Thyroid gland (tissue), 4 donors: ENCODE measurements around the gene TXNL4A. TPM values are rescaled to one million over a fixed set of nuclear protein-coding genes. Genes with fewer than 3 reads are reported as not detected.
A peak's percentile ranks its signal among the peaks of the same experiment; 100 is the strongest.

Experiments used
- DNase-seq, 2 donors: peaks; one replicate each; pipeline ENCODE4 v3.0.0-alpha.2; 2019
- H3K27ac ChIP-seq, 3 donors: fragments of 200-600 bp; sonication (generic); 1 replicate in 2 of 3; 2 replicates in 1 of 3; pipeline ENCODE4 v1.5.1; 2016 to 2019; ENCODE audit warnings: mild to moderate bottlenecking in 1 of 3, moderate library complexity in 1 of 3
- H3K27me3 ChIP-seq: fragments of 200-600 bp; sonication (generic); one replicate; pipeline ENCODE4 v1.5.1; 2019
- H3K36me3 ChIP-seq, 2 donors: fragments of 200-600 bp; sonication (generic); one replicate each; pipeline ENCODE4 v1.5.1; 2016 to 2019
- H3K4me1 ChIP-seq, 2 donors: fragments of 200-600 bp; sonication (generic); one replicate each; pipeline ENCODE4 v1.5.1; 2017 to 2019
- H3K4me3 ChIP-seq, 3 donors: fragments of 200-600 bp; sonication (generic); replicated peaks in 1 of 3; 1 replicate in 2 of 3; 2 replicates in 1 of 3; pipeline ENCODE4 v1.5.1; 2016; ENCODE audit warnings: mild to moderate bottlenecking in 1 of 3
- H3K9me3 ChIP-seq: fragments of 200-600 bp; sonication (generic); one replicate; pipeline ENCODE4 v1.5.1; 2017
- POLR2A ChIP-seq, 2 donors: fragments of 450-650 bp; IDR thresholded peaks; one replicate each; pipeline ENCODE4 v1.6.1; 2017; ENCODE audit warnings: antibody characterized with exemption in 2 of 2, mild to moderate bottlenecking in 2 of 2, moderate library complexity in 1 of 2
- WGBS, 2 donors: methylation state at CpG; one replicate each; pipeline ENCODE4 v1.1.5; 2017; 5-methylcytosine and 5-hydroxymethylcytosine counted together
- intact Hi-C: fragments of 100-400 bp; cut with DNase I; formaldehyde crosslinking; loops from one replicate; pipeline ENCODE4 v1.15.1; 2023
- total RNA-seq, 4 donors: library from RNA; depleted of rRNA; stranded (reverse); fragments of >200 nt; gene quantifications; one replicate each; pipeline ENCODE4 v1.2.3, GENCODE V29; 2016
- TF ChIP-seq, protein P1 (sequence below), 6 experiments: fragments of 200-600 bp in 3 of 6; fragments of 450-650 bp in 3 of 6; sonication (generic) in 3 of 6; IDR thresholded peaks; one replicate each; pipeline ENCODE4 v1.5.1; 2016 to 2019; ENCODE audit warnings: antibody characterized with exemption in 6 of 6, mild to moderate bottlenecking in 2 of 6, inconsistent platforms in 1 of 6, moderate library complexity in 1 of 6

TXNL4A gene
- total RNA-seq, 4 donors from 2014 or later, result 22.9 to 37.4 (median 30.2) TPM

- H3K27ac ChIP-seq, result peak overlapping the region in 2 of 3 donors; percentile 19 to 94
Measured at GRCh38 chr18:79934311-79935097, 53.9 kb downstream of the TXNL4A start.

GRCh38 chr18:79933765-79934164 lies 54.6 kb downstream of the TXNL4A start:
- Histone ChIP-seq H3K27me3 (no peaks in the 10 kb centered on the region), H3K4me3 (no peak overlapping the region), H3K36me3 (peaks cover 5 to 8% of the 10 kb centered on the region in 2 donors), H3K4me1 (peaks cover 34 to 41% of the 10 kb centered on the region in 2 donors), H3K9me3 (no peaks in the 10 kb centered on the region), H3K27ac (no peak overlapping the region)
- no peak for DNase-seq
- 86 to 94% methylated on average over 10 of the region's 10 CpGs for WGBS, 2 donors
- intact Hi-C loops, result no loop called here
- no peak for TF ChIP-seq POLR2A (IDR thresholded peaks at IDR 0.05)
- TF ChIP-seq, protein P1, sequence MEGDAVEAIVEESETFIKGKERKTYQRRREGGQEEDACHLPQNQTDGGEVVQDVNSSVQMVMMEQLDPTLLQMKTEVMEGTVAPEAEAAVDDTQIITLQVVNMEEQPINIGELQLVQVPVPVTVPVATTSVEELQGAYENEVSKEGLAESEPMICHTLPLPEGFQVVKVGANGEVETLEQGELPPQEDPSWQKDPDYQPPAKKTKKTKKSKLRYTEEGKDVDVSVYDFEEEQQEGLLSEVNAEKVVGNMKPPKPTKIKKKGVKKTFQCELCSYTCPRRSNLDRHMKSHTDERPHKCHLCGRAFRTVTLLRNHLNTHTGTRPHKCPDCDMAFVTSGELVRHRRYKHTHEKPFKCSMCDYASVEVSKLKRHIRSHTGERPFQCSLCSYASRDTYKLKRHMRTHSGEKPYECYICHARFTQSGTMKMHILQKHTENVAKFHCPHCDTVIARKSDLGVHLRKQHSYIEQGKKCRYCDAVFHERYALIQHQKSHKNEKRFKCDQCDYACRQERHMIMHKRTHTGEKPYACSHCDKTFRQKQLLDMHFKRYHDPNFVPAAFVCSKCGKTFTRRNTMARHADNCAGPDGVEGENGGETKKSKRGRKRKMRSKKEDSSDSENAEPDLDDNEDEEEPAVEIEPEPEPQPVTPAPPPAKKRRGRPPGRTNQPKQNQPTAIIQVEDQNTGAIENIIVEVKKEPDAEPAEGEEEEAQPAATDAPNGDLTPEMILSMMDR (IDR thresholded peaks at IDR 0.05), result no peak

More at GRCh38 chr18:79934311-79935097, 53.9 kb downstream of the TXNL4A start:
- intact Hi-C loops, result no loop called here
- DNase-seq, result peak in 1 of 2 donors; percentile 6
- WGBS, 2 donors, result 69 to 75% methylated on average over 8 of the region's 8 CpGs
- H3K27me3 ChIP-seq, result no peaks in the 10 kb centered on the region
- H3K36me3 ChIP-seq, result peaks cover 5 to 8% of the 10 kb centered on the region in 2 donors
- H3K4me3 ChIP-seq, result no peak overlapping the region
- H3K9me3 ChIP-seq, result no peaks in the 10 kb centered on the region
- H3K4me1 ChIP-seq, result peaks cover 33 to 42% of the 10 kb centered on the region in 2 donors
- TF ChIP-seq POLR2A (IDR thresholded peaks at IDR 0.05), result no peak
- TF ChIP-seq, protein P1 (IDR thresholded peaks at IDR 0.05), result no peak

DNA sequence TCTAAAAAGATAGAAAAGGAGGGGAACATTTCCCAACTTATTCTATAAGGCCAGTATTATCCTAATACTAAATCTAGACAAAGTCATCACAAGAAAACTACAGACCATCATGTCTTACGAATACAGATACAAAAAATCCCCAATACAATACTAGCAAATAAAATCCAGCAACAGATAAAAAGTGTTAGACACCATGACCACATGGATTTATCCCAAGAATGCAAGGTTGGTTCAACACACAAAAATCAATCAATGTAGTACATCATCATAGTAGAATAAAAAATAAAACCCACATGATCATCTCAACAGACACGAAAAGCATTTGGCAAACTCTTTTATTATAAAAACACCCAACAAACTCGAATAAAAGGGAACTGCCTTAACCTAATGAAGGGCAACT lies 55.5 kb downstream of the TXNL4A start:
- peaks cover 5 to 8% of the 10 kb centered on the region in 2 donors for H3K36me3 ChIP-seq

GRCh38 chr18:79931475-79931874 lies 56.9 kb downstream of the TXNL4A start:
- peaks cover 0 to 8% of the 10 kb centered on the region in 2 donors for H3K36me3 ChIP-seq
- intact Hi-C loops, result no loop called here

More for the DNA sequence above, 55.5 kb downstream of the TXNL4A start:
- no peak overlapping the region for H3K4me3 ChIP-seq
- intact Hi-C loops, result no loop called here
- no peaks in the 10 kb centered on the region for H3K9me3 ChIP-seq
- H3K4me1 ChIP-seq, result peaks cover 34 to 41% of the 10 kb centered on the region in 2 donors
- no peak overlapping the region for H3K27ac ChIP-seq
- TF ChIP-seq POLR2A (IDR thresholded peaks at IDR 0.05), result no peak
- TF ChIP-seq, protein P1 (IDR thresholded peaks at IDR 0.05), result no peak
- 94 to 96% methylated on average over 3 of the region's 3 CpGs for WGBS, 2 donors
- DNase-seq, result no peak
- no peaks in the 10 kb centered on the region for H3K27me3 ChIP-seq

More at GRCh38 chr18:79931475-79931874, 56.9 kb downstream of the TXNL4A start:
- TF ChIP-seq POLR2A (IDR thresholded peaks at IDR 0.05), result no peak
- TF ChIP-seq, protein P1 (IDR thresholded peaks at IDR 0.05), result no peak
- no peaks in the 10 kb centered on the region for H3K9me3 ChIP-seq
- no peaks in the 10 kb centered on the region for H3K27me3 ChIP-seq
- no peak overlapping the region for H3K4me3 ChIP-seq
- H3K27ac ChIP-seq, result no peak overlapping the region
- WGBS, 2 donors, result 93 to 97% methylated on average over 2 of the region's 2 CpGs
- no peak for DNase-seq
- H3K4me1 ChIP-seq, result peaks cover 34 to 39% of the 10 kb centered on the region in 2 donors
